ENCODE measurements around the gene SKIDA1. TPM values are rescaled to one million over a fixed set of nuclear protein-coding genes. Genes with fewer than 3 reads are reported as not detected.
A peak's percentile ranks its signal among the peaks of the same experiment; 100 is the strongest.

SKIDA1 gene
- total and polyA plus RNA-seq, 4 donors, result 0.10 to 1.6 (median 0.80) TPM

DNA sequence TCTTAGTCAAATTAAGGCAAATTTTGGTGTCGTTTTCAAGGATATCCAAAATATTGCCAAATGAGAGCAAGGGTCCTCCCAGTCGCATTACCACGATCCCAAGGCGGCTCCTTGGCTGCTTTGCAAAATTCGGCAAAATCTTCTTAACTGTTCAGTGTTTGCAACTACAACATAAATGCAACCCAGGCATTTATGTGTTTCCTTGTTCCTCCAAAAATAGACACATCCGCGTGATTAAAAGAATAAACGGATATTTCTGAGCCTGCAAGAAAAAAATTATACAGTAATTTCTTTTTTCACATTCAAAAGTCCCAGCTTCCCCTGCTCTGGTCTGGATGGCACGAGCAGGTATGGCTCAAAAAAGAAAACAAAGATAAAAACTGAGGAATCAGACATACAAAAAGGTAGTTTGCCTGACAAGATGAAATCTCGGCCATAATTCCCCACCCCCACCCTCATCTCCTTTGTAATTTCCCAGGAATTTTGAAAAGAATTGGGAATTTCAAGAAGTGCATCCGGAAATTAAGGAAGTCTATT lies 6.0 kb downstream of the SKIDA1 start:
- DNase-seq (peak in 2 of 3 donors; percentile 74 to 80), ATAC-seq (ENCODE audit: insufficient read depth, low FRiP score) (no peak)
- peaks cover 0 to 61% (median 14%) of the 10 kb centered on the region in 5 donors for H3K4me1 ChIP-seq (ENCODE audit: control insufficient read depth in 5 of 5, insufficient read depth in 5 of 5, low read length in 5 of 5)
- H3K27ac ChIP-seq (ENCODE audit: low read depth in 1 of 2, low read length in 1 of 2), result peak overlapping the region; percentile 85 to 86
- 9 to 21% methylated on average over 11 of the region's 11 CpGs for WGBS, 2 donors
- peak overlapping the region; percentile 42 to 99 for H3K9ac ChIP-seq (ENCODE audit: insufficient read depth in 1 of 2, low read length in 2 of 2)
- peaks cover 0 to 3% (median 0%) of the 10 kb centered on the region in 4 donors for H3K36me3 ChIP-seq (ENCODE audit: control insufficient read depth in 4 of 4, insufficient read depth in 4 of 4, low read length in 4 of 4)
- TF ChIP-seq, protein P1, sequence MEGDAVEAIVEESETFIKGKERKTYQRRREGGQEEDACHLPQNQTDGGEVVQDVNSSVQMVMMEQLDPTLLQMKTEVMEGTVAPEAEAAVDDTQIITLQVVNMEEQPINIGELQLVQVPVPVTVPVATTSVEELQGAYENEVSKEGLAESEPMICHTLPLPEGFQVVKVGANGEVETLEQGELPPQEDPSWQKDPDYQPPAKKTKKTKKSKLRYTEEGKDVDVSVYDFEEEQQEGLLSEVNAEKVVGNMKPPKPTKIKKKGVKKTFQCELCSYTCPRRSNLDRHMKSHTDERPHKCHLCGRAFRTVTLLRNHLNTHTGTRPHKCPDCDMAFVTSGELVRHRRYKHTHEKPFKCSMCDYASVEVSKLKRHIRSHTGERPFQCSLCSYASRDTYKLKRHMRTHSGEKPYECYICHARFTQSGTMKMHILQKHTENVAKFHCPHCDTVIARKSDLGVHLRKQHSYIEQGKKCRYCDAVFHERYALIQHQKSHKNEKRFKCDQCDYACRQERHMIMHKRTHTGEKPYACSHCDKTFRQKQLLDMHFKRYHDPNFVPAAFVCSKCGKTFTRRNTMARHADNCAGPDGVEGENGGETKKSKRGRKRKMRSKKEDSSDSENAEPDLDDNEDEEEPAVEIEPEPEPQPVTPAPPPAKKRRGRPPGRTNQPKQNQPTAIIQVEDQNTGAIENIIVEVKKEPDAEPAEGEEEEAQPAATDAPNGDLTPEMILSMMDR (IDR thresholded peaks at IDR 0.05; ENCODE audit: control extremely low read depth, extremely low read depth), result no peak
- no peaks in the 10 kb centered on the region for H3K9me3 ChIP-seq (ENCODE audit: control insufficient read depth in 4 of 4, insufficient read depth in 3 of 4, low read length in 3 of 4)
- H3K4me3 ChIP-seq, result no peak overlapping the region
- H3K27me3 ChIP-seq (ENCODE audit: control insufficient read depth in 3 of 3, insufficient read depth in 3 of 3, low read length in 2 of 3), result no peaks in the 10 kb centered on the region

DNA sequence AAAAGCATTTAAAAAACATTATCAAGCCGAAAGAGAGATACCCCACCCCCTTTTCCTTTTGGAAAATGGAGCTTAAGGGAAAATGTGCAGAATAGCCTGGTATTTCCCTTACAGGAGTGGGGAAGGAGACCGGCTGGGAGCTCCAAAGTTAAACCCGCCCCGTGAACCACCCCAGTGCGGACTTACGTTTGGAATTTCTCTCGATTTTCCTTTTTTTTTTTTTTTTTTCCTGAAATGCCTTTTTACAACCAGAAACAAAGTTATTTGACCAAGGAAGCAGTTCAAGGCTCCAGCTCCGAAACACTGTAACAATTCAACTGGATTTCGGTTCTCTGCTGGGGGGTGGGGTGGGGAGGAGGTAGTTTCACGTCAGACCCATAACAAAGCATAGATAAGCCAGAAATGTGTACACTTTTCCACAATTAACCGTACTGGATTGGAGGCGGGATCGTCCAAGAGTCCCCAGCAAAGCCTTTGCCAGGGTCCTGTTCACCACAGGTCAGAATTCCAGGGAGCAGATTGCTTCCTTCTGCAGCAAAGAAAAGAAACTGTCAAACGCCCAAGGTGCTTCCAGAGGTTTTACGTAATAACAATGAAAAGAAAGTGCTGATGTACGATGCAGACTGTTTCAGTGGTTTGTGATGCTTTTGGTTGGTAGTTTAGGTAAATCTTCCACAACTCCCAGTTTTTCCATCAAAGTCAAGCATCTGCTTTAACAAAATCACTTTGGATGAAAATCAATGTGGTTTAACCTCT lies 6.7 kb downstream of the SKIDA1 start:
- 16 to 24% methylated on average over 16 of the region's 16 CpGs for WGBS, 2 donors
- TF ChIP-seq, protein P1 (IDR thresholded peaks at IDR 0.05; ENCODE audit: control extremely low read depth, extremely low read depth), result no peak
- no peaks in the 10 kb centered on the region for H3K9me3 ChIP-seq (ENCODE audit: control insufficient read depth in 4 of 4, insufficient read depth in 3 of 4, low read length in 3 of 4)
- DNase-seq, result peak; percentile 64 to 83 (median 81)
- H3K4me1 ChIP-seq (ENCODE audit: control insufficient read depth in 5 of 5, insufficient read depth in 5 of 5, low read length in 5 of 5), result peaks cover 0 to 62% (median 14%) of the 10 kb centered on the region in 5 donors
- H3K4me3 ChIP-seq, result no peak overlapping the region
- peak overlapping the region; percentile 42 to 99 for H3K9ac ChIP-seq (ENCODE audit: insufficient read depth in 1 of 2, low read length in 2 of 2)
- ATAC-seq (ENCODE audit: insufficient read depth, low FRiP score), result no peak
- H3K27ac ChIP-seq (ENCODE audit: low read depth in 1 of 2, low read length in 1 of 2), result peak overlapping the region; percentile 85 to 86
- H3K36me3 ChIP-seq (ENCODE audit: control insufficient read depth in 4 of 4, insufficient read depth in 4 of 4, low read length in 4 of 4), result peaks cover 0 to 3% (median 0%) of the 10 kb centered on the region in 4 donors
- no peaks in the 10 kb centered on the region for H3K27me3 ChIP-seq (ENCODE audit: control insufficient read depth in 3 of 3, insufficient read depth in 3 of 3, low read length in 2 of 3)

DNA sequence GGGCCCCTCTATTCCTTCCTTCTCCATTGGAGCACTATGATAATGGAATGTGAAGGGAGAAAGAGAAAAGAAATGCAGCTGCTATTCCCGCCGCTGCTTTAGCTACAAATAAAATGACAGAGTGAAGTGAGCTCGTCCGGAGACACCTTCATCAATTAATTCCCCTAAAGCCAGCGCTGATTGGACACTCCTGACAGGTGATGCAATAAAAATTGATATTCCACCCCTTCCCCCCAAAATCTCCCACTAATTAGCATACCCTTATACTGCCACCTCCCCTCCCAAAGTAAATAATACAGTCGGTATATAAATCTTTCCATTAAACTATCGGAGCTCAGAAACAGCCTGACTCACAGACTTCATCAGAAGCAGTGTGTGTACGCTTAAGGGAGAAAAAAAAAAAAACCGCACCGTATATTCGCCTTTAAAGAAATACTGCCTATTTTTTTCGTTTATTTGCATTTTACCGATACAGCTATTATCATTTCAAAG lies 7.3 kb downstream of the SKIDA1 start:
- Histone ChIP-seq H3K4me1 (ENCODE audit: control insufficient read depth in 5 of 5, insufficient read depth in 5 of 5, low read length in 5 of 5) (peaks cover 1 to 62% (median 14%) of the 10 kb centered on the region in 5 donors), H3K36me3 (ENCODE audit: control insufficient read depth in 4 of 4, insufficient read depth in 4 of 4, low read length in 4 of 4) (peaks cover 0 to 3% (median 0%) of the 10 kb centered on the region in 4 donors), H3K4me3 (no peak overlapping the region), H3K27me3 (ENCODE audit: control insufficient read depth in 3 of 3, insufficient read depth in 3 of 3, low read length in 2 of 3) (no peaks in the 10 kb centered on the region), H3K27ac (ENCODE audit: low read depth in 1 of 2, low read length in 1 of 2) (peak overlapping the region in 1 of 2 donors; percentile 85), H3K9ac (ENCODE audit: insufficient read depth in 1 of 2, low read length in 2 of 2) (peak overlapping the region; percentile 66 to 99), H3K9me3 (ENCODE audit: control insufficient read depth in 4 of 4, insufficient read depth in 3 of 4, low read length in 3 of 4) (no peaks in the 10 kb centered on the region)
- peak; percentile 76 to 94 (median 93) for DNase-seq
- ATAC-seq (ENCODE audit: insufficient read depth, low FRiP score), result no peak
- TF ChIP-seq, protein P1 (IDR thresholded peaks at IDR 0.05; ENCODE audit: control extremely low read depth, extremely low read depth), result no peak
- WGBS, 2 donors, result 9 to 29% methylated on average over 13 of the region's 13 CpGs

Measured in lung (tissue), 12 donors.